Kidney epithelial cell (primary cell): ENCODE data around the gene TMEM156. TPM values are rescaled to one million over a fixed set of nuclear protein-coding genes. Genes with fewer than 3 reads are reported as not detected.

Experiments used
- DNase-seq: peaks from one replicate; pipeline ENCODE4 v3.0.0-alpha.2; 2010; ENCODE audit warnings: low read depth
- H3K27me3 ChIP-seq: 2 replicates; pipeline ENCODE4 v1.6.0; 2011; ENCODE audit warnings: low read length; ENCODE audit not compliant: control insufficient read depth, insufficient read depth
- H3K36me3 ChIP-seq: 2 replicates; pipeline ENCODE4 v1.5.1; 2011; ENCODE audit warnings: low read length; ENCODE audit not compliant: control insufficient read depth, insufficient read depth
- H3K4me3 ChIP-seq: 2 replicates; pipeline ENCODE4 v1.5.1; 2011; ENCODE audit warnings: low read depth, mild to moderate bottlenecking, control low read depth, low read length
- total RNA-seq: library from RNA; depleted of rRNA; stranded (reverse); fragments of >200 nt; gene quantifications from 2 replicates; pipeline ENCODE4 v1.2.3, GENCODE V29; 2015
- TF ChIP-seq, protein P1 (sequence below): IDR thresholded peaks from 2 replicates; pipeline ENCODE4 v1.5.1; 2011; ENCODE audit warnings: mild to moderate bottlenecking, moderate library complexity, low read length, control low read depth, inconsistent platforms; ENCODE audit not compliant: insufficient read depth, poor library complexity, severe bottlenecking

The TMEM156 gene
- total RNA-seq, 1 donor from 2014 or later, result 2.0 TPM

DNA sequence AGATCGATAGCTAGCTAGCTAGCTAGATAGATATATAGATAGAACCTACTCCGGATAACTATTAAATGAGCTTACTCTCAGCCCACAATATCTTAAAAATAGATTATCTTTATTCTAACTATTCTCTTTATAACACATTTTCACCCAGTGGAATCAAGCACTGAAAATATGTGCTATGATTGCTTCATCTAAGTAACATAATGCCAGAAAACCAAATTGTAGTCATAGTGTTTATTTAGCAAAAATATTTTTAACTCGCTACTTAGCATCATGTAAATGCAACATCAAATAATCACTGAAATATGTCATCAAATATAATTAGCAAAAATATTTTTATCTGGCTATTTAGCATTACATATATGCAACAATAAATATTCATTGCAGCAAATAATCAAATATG is 1.5 kb downstream of the TMEM156 start:
- H3K4me3 ChIP-seq, result no peak overlapping the region
- no peaks in the 10 kb centered on the region for H3K27me3 ChIP-seq
- no peaks in the 10 kb centered on the region for H3K36me3 ChIP-seq
- no peak for DNase-seq
- TF ChIP-seq, protein P1, sequence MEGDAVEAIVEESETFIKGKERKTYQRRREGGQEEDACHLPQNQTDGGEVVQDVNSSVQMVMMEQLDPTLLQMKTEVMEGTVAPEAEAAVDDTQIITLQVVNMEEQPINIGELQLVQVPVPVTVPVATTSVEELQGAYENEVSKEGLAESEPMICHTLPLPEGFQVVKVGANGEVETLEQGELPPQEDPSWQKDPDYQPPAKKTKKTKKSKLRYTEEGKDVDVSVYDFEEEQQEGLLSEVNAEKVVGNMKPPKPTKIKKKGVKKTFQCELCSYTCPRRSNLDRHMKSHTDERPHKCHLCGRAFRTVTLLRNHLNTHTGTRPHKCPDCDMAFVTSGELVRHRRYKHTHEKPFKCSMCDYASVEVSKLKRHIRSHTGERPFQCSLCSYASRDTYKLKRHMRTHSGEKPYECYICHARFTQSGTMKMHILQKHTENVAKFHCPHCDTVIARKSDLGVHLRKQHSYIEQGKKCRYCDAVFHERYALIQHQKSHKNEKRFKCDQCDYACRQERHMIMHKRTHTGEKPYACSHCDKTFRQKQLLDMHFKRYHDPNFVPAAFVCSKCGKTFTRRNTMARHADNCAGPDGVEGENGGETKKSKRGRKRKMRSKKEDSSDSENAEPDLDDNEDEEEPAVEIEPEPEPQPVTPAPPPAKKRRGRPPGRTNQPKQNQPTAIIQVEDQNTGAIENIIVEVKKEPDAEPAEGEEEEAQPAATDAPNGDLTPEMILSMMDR, result no peak

GRCh38 chr4:39029752-39030694 is 2.2 kb downstream of the TMEM156 start:
- TF ChIP-seq, protein P1, result no peak
- no peak for DNase-seq
- Histone ChIP-seq H3K4me3 (no peak overlapping the region), H3K36me3 (no peaks in the 10 kb centered on the region), H3K27me3 (no peaks in the 10 kb centered on the region)

GRCh38 chr4:39026096-39026495 is 6.1 kb downstream of the TMEM156 start:
- Histone ChIP-seq H3K27me3 (no peaks in the 10 kb centered on the region), H3K4me3 (no peak overlapping the region), H3K36me3 (no peaks in the 10 kb centered on the region)
- TF ChIP-seq, protein P1, result no peak
- DNase-seq, result no peak

DNA sequence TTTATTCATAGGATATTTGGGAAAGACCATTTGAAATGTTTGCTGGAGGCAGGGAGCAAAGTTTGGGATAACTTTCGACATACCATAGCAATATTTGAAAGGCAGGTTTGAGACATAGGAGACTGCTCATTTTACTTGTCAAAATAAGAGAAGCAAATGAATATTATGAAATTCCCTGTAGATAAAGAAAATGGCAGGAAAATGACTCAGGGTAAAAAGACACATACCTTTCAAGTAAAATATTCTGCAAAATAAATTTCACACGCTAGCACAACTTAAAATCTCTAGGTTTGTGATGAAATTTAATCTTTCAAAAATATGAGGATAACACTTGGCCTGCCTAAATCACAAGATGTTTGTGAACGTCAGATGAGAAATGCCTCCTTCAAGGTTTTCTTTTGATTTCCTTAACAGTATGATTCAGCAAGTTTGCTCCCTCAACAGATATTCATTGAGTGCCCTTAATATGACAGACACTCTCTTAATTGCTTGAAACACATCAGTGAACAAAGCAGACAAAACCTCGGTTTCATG is 6.6 kb downstream of the TMEM156 start:
- TF ChIP-seq, protein P1, result no peak
- H3K27me3 ChIP-seq, result no peaks in the 10 kb centered on the region
- no peak overlapping the region for H3K4me3 ChIP-seq
- no peaks in the 10 kb centered on the region for H3K36me3 ChIP-seq
- no peak for DNase-seq

DNA sequence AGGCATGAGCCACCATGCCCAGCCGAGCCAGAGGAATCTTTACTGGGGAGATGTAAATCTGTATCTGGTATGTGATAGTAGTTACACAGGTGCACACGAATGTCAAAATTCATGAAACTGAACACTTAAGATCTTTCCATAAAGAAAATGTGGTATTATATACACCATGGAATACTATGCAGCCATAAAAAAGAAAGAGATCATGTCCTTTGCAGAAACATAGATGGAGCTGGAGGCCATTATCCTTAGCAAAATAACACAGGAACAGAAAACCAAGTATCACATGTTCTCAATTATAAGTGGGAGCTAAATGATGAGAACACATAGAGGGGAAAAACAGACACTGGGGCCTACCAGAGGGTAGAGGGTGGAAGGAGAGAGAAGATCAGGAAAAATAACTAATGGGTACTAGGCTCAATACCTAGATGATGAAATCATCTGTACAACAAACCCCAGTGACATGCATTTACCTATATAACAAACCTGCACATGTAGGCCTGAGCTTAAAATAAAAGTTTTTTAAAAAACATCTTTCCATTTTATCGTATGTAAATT is 7.8 kb downstream of the TMEM156 start:
- no peaks in the 10 kb centered on the region for H3K27me3 ChIP-seq
- TF ChIP-seq, protein P1, result no peak
- no peaks in the 10 kb centered on the region for H3K36me3 ChIP-seq
- no peak for DNase-seq
- H3K4me3 ChIP-seq, result no peak overlapping the region
